ENCODE data around the gene SAA1. TPM values are rescaled to one million over a fixed set of nuclear protein-coding genes. Genes with fewer than 3 reads are reported as not detected.

The SAA1 gene
- total RNA-seq, 1 donor from 2014 or later = not detected

- peaks cover 22% of the 10 kb centered on the region for H3K4me1 Mint-ChIP-seq
- ChIA-PET CTCF (interaction anchor here (1.3 kb wide), 1 partner anchor 9 kb away, joined by 3 read pairs; no protein-coding TSS in a partner anchor), POLR2A (interaction anchor here (2.6 kb wide), 1 partner anchor 36 kb away, joined by 8 read pairs; the partner anchor contains the start of genes GTF2H1 and HPS5)
- ATAC-seq (ENCODE audit: low read depth) = no peak
- no peak overlapping the region for H3K4me3 Mint-ChIP-seq
- H3K9me3 Mint-ChIP-seq = no peaks in the 10 kb centered on the region
- no peak for TF ChIP-seq CTCF (IDR thresholded peaks at IDR 0.05)
- no peaks in the 10 kb centered on the region for H3K27me3 Mint-ChIP-seq
- DNase-seq = no peak
- intact Hi-C loops (cut with micrococcal nuclease) = no loop called here
- no peak overlapping the region for H3K27ac Mint-ChIP-seq
- peaks cover 76% of the 10 kb centered on the region for H3K36me3 Mint-ChIP-seq (ENCODE audit: low read depth)
Measured at GRCh38 chr11:18285841-18286240, 19.8 kb downstream of the SAA1 start.

- Mint-ChIP-seq H3K9me3 (no peaks in the 10 kb centered on the region), H3K4me1 (no peaks in the 10 kb centered on the region), H3K27ac (no peak overlapping the region), H3K36me3 (ENCODE audit: low read depth) (peaks cover 84% of the 10 kb centered on the region), H3K27me3 (no peaks in the 10 kb centered on the region), H3K4me3 (no peak overlapping the region)
- DNase-seq (no peak), ATAC-seq (ENCODE audit: low read depth) (no peak)
- CTCF ChIA-PET = interaction anchor here (1.4 kb wide), 1 partner anchor 45 kb away, joined by 5 read pairs; no protein-coding TSS in a partner anchor
- TF ChIP-seq CTCF (IDR thresholded peaks at IDR 0.05) = no peak
- POLR2A ChIA-PET = no interaction called here
- intact Hi-C loops (cut with micrococcal nuclease) = no loop called here
Measured at GRCh38 chr11:18288911-18289310, 22.8 kb downstream of the SAA1 start.

GRCh38 chr11:18294862-18295261, 28.8 kb downstream of the SAA1 start:
- Mint-ChIP-seq H3K36me3 (ENCODE audit: low read depth) (peaks cover 89% of the 10 kb centered on the region), H3K4me3 (no peak overlapping the region), H3K9me3 (no peaks in the 10 kb centered on the region), H3K4me1 (no peaks in the 10 kb centered on the region), H3K27ac (no peak overlapping the region), H3K27me3 (no peaks in the 10 kb centered on the region)
- ChIA-PET POLR2A (no interaction called here), CTCF (interaction anchor here (1.1 to 1.3 kb wide), 2 partner anchors 9 to 51 kb away, joined by 3 to 5 read pairs; no protein-coding TSS in a partner anchor)
- no peak for DNase-seq
- no peak for TF ChIP-seq CTCF (IDR thresholded peaks at IDR 0.05)
- intact Hi-C loops (cut with micrococcal nuclease) = no loop called here
- no peak for ATAC-seq (ENCODE audit: low read depth)

- POLR2A ChIA-PET = no interaction called here
- Mint-ChIP-seq H3K27me3 (no peaks in the 10 kb centered on the region), H3K4me3 (no peak overlapping the region), H3K4me1 (no peaks in the 10 kb centered on the region), H3K27ac (no peak overlapping the region), H3K9me3 (no peaks in the 10 kb centered on the region), H3K36me3 (ENCODE audit: low read depth) (peaks cover 87% of the 10 kb centered on the region)
- CTCF ChIA-PET = interaction anchor here (1.1 to 1.3 kb wide), 2 partner anchors 10 to 51 kb away, joined by 3 to 5 read pairs; no protein-coding TSS in a partner anchor
- intact Hi-C loops (cut with micrococcal nuclease) = no loop called here
- ATAC-seq (ENCODE audit: low read depth) = no peak
- no peak for DNase-seq
- TF ChIP-seq CTCF (IDR thresholded peaks at IDR 0.05) = no peak
Measured at GRCh38 chr11:18295316-18295715, 29.3 kb downstream of the SAA1 start.

- CTCF ChIA-PET = no interaction called here
- no peak for DNase-seq
- ATAC-seq (ENCODE audit: low read depth) = no peak
- POLR2A ChIA-PET = interaction anchor here (0.6 to 1.1 kb wide), 2 partner anchors 96 to 168 kb away, joined by 3 to 4 read pairs; no protein-coding TSS in a partner anchor
- Mint-ChIP-seq H3K27ac (no peak overlapping the region), H3K36me3 (ENCODE audit: low read depth) (peaks cover 85% of the 10 kb centered on the region), H3K27me3 (no peaks in the 10 kb centered on the region), H3K4me1 (no peaks in the 10 kb centered on the region), H3K4me3 (no peak overlapping the region), H3K9me3 (no peaks in the 10 kb centered on the region)
- intact Hi-C loops (cut with micrococcal nuclease) = no loop called here
- TF ChIP-seq CTCF (IDR thresholded peaks at IDR 0.05) = no peak
Measured at GRCh38 chr11:18299721-18300120, 33.7 kb downstream of the SAA1 start.

Measured in activated B cell treated with CpG ODN at 0.5 μM for 24 hours (primary cell).